Skin epidermis (tissue), 12 donors: ENCODE measurements around the gene ME3.

Experiments used
- H3K27ac ChIP-seq, 21 experiments: fragments of 200-600 bp; sonication (generic) in 11 of 21; one replicate each; pipeline ENCODE4 v1.5.0; 2020; ENCODE audit warnings: mild to moderate bottlenecking in 3 of 21, inconsistent platforms in 2 of 21, moderate library complexity in 2 of 21
- H3K4me3 ChIP-seq, 7 experiments: fragments of 200-600 bp; sonication (generic) in 2 of 7; one replicate each; pipeline ENCODE4 v1.5.0; 2020; ENCODE audit warnings: inconsistent platforms in 2 of 7, mild to moderate bottlenecking in 2 of 7, moderate library complexity in 1 of 7

ME3 gene

DNA sequence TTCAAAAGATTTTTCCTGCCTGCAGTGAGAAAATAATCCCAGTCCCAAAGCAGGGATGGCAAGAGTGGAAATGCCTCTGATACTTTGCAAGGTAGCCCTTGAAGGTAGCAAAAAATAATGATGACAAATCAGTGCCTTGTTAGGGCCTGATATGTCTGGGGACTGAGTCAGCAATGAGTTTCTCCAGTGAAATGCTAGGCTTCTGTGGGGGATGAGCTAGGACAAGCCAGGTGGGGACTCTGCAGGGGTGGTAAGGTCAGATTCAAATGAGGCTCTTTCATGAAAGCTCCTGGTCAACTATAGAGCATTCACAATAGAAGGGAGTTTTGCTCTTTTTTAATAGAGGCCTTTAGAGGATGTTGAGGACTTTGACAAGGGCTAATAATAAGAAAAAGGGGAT lies 77.7 kb downstream of the ME3 start:
- H3K4me3 ChIP-seq: no peak overlapping the region
- no peak overlapping the region for H3K27ac ChIP-seq

GRCh38 chr11:86593833-86594232 lies 78.6 kb downstream of the ME3 start:
- no peak overlapping the region for H3K4me3 ChIP-seq
- no peak overlapping the region for H3K27ac ChIP-seq

DNA sequence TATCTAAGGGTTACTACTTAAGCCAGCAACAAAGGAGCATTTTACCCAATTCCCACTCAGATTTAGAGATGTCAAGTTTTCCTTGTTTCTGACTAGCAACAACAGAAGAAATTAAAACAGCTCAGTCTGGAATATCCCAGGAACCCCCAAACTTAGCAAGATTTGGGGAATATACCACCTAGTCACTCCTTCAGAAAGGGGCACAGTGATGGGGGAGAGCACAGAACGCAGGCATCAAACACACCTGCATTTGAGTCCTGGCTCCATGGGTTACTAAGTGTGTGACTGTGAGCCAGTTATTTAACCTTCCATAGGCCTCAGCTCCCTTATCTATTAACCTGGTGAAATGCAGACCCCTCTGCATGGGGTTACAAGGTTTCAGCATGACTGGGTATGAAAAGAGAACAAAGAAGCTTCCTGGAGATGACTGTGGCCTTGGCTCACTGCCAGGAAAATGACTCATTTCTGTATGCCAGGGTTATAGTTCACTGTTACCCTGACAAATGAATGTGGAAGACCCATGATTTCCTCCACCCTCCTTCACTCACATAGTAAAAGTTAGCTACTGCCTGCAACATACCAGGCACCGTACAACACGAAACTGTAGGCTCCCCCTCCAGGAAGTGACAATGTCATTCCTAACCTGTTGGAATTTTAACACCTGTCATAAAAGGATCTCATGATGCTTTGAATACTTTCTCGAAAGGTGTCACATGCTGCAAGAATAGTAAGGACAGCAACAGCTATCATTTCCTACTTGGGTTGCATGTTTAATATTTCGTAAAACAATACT lies 79.6 kb downstream of the ME3 start:
- H3K4me3 ChIP-seq: no peak overlapping the region
- peak overlapping the region in 7 of 21 experiments; percentile 3 to 65 (median 57) for H3K27ac ChIP-seq

GRCh38 chr11:86592047-86592591 lies 80.3 kb downstream of the ME3 start:
- peak overlapping the region in 7 of 21 experiments; percentile 3 to 65 (median 57) for H3K27ac ChIP-seq
- no peak overlapping the region for H3K4me3 ChIP-seq

DNA sequence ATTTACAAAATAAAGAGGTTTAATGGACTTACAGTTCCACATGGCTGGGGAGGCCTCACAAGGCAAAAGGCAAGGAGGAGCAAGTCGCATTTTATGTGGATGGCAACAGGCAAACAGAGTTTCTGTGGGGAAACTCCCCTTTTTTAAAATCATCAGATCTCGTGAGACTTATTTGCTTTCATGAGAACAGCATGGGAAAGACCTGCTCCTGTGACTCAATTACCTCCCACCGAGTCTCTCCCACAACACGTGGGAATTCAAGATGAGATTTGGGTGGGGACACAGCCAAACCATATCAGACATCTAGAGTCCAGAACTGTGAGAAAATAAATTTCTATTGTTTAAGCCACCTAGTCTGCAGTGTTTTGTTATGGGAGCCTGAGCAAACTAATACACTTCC lies 80.8 kb downstream of the ME3 start:
- Histone ChIP-seq H3K4me3 (no peak overlapping the region), H3K27ac (peak overlapping the region in 3 of 21 experiments; percentile 27 to 63 (median 61))

DNA sequence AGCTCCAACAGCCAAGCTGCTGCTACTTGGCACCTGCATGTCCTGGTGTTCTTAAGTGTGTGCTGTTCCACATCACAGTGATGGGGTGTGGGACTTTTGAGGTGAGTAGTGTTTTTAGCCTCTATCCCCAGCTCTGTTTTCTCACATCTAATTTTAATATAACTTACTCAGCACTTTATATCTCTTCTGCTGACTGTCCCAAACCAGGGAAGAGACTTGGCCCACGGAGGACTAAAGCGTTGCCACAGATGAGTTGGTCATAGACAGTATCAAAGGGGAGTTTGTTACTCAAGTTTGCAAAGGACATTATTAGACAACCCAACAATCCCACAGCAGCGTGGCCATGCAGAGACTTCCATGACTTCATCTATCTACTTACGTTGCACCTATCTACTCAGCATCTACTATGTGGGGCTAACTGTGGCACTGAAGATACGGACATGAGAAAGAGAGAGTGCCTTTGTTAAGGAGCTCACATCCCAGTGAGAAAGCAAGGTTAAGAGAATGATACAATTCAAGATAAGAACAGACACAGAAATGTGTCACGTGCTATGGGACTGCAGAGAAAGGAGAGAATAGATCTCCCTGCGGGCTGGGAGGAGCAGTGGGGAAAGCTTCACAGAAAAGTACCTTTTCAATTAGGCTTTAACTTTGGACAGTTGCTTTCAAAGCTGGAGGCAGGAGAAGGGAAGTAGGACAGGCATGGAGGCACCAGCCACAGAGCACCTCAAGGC lies 82.4 kb downstream of the ME3 start:
- Histone ChIP-seq H3K4me3 (no peak overlapping the region), H3K27ac (no peak overlapping the region)

GRCh38 chr11:86589204-86589603 lies 83.2 kb downstream of the ME3 start:
- peak overlapping the region in 2 of 21 experiments; percentile 9 to 18 for H3K27ac ChIP-seq
- H3K4me3 ChIP-seq: no peak overlapping the region

- H3K27ac ChIP-seq: peak overlapping the region in 4 of 21 experiments; percentile 9 to 29 (median 18)
These were observed 83.8 kb downstream of the ME3 start for GRCh38 chr11:86588566-86589090.

DNA sequence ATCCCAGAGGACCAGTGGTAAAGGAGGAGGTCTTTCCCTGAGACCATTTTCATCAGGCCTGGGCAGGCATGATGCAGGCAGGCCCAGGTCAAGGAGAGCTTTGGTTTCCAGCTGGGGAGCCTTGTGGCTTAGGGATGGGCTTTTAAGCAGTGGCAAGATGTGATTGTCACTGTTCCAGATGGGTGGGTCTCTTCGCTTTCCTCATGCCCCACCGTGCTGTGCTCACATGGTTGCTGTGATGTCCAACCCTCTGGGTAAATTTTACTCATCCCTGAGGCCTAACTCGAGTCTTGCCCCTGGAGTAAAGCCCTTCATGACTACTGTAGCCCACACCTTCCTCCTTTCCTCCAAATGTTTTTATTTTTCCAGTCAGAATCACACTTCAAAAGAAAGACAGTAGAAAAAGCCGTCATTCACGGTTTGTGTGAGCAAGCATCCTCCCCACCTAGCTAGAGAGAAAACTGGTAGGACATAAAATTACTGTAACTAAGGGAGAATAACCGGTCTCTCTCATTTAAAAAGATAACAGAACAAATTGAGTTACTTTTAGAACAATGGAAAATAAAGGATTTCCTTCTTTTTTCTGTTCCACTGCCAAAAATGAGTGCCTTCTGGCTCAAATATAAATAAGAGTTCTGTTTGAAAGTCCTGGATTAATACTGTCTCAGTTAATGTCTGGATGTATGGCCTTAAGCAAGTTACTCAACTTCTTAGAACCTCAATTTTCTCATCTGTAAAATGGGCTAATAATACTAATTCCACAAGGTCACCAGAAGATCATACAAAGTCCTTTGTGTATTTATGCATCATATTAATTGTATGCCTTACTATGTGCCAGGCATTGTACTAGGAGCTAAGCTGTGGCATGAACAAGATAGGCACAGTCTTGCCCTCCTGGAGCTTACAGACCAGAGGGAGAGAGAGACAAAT lies 84.9 kb downstream of the ME3 start:
- H3K27ac ChIP-seq: peak overlapping the region in 3 of 21 experiments; percentile 17 to 71 (median 51)
- no peak overlapping the region for H3K4me3 ChIP-seq

More at GRCh38 chr11:86588566-86589090, 83.8 kb downstream of the ME3 start:
- no peak overlapping the region for H3K4me3 ChIP-seq

DNA sequence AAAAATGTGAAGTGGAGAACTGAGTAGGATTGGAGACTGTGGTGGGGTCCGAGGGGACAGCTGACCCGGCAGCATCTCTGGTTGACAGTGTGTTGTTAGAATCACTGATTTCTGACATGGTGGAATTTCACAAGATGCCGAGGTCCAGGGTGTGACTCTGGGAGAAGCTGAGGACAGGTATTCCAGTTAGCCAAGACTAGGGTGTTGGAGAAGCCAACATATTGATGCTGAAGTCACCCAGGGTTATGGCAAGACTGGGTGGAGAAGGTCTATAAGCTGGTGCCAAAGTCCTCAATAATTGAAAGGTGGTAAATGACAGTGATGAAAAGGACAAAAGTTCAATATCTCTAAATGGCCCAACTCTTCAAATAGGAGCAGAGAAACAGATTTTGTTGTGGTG lies 86.1 kb downstream of the ME3 start:
- Histone ChIP-seq H3K27ac (peak overlapping the region in 3 of 21 experiments; percentile 40 to 71 (median 51)), H3K4me3 (no peak overlapping the region)

GRCh38 chr11:86582898-86583297 lies 89.5 kb downstream of the ME3 start:
- H3K4me3 ChIP-seq: no peak overlapping the region
- no peak overlapping the region for H3K27ac ChIP-seq

DNA sequence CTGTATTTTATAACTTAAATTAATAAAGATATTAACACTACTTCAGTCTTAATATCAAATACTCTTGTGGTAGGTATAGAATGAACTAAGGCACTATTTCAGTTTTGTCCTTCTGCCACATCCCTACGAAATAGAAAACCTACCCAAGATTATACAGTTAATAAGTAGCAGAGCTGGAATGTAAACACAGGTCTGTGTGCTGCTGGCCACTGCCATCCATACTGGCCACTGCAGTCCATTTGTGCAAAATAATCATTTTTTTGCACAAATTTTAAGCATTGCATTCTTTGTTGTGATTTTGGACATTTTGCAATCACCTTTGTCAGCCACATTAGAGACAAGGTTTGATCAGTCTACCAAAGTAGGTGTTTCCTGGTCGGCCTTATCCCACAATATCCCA lies 91.9 kb downstream of the ME3 start:
- Histone ChIP-seq H3K27ac (no peak overlapping the region), H3K4me3 (no peak overlapping the region)

DNA sequence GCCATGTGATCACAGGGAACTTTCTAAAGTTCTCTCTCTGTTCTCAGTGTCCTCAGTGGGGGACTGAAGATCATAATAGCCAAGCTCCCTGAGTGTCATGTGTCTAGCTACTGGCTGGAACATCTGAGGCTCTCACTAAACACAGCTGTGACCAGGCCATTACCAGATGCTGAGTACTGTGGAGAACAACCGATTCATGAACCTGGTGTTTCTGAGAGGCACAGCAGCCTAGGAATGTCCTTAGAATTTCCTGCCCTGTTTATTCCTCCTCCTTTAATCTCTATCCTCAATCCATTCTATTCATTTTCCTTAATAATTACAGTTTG lies 93.0 kb downstream of the ME3 start:
- H3K4me3 ChIP-seq: no peak overlapping the region
- peak overlapping the region in 2 of 21 experiments; percentile 68 to 73 for H3K27ac ChIP-seq

GRCh38 chr11:86578727-86579405 lies 93.5 kb downstream of the ME3 start:
- H3K4me3 ChIP-seq: no peak overlapping the region
- peak overlapping the region in 3 of 21 experiments; percentile 40 to 73 (median 68) for H3K27ac ChIP-seq

- Histone ChIP-seq H3K27ac (peak overlapping the region in 4 of 21 experiments; percentile 2 to 73 (median 54)), H3K4me3 (no peak overlapping the region)
These were observed 94.5 kb downstream of the ME3 start for GRCh38 chr11:86577644-86578636.

DNA sequence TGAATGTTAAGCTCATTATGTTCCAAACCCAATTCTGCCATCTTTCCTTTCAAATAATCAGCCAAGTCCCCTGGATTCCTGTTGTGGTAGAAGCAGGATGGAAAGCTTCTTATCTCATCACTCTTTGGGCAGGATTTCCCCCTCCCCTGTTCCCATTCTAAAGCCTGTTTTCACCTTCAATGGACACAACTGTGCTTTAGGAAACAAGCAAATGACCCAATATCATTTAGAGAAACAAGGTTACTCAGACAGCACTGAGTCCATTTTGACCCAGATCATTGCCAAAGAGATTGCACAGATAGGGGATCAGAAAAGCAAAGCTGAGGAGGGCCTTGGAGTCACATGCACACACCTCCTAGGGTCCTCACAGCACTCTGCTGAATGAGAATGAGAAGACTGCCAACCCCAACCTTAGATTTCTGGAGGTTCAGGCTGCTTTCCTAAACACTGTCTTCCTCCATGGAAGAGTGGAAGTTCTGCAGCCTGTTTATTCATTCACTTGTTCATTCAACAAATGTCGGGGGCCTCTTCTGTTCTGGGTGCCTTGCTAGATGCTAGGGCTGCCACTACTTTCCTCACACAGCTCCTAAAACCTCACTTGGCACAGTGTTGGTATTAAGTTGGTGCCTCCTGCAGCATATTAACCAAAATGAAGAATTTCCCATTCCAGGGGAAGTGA lies 95.3 kb downstream of the ME3 start:
- no peak overlapping the region for H3K4me3 ChIP-seq
- H3K27ac ChIP-seq: peak overlapping the region in 3 of 21 experiments; percentile 2 to 73 (median 68)

- H3K27ac ChIP-seq: no peak overlapping the region
These were observed 96.5 kb downstream of the ME3 start for GRCh38 chr11:86575927-86576326.

More at GRCh38 chr11:86575927-86576326, 96.5 kb downstream of the ME3 start:
- no peak overlapping the region for H3K4me3 ChIP-seq
